Vagina (tissue), 2 donors: ENCODE measurements around the gene FAR1.

Experiments
- POLR2A ChIP-seq, 2 donors: fragments of 450-650 bp; IDR thresholded peaks; one replicate each; pipeline ENCODE4 v1.6.1; 2017; ENCODE audit warnings: antibody characterized with exemption in 2 of 2, mild to moderate bottlenecking in 2 of 2, moderate library complexity in 2 of 2
- POLR2AphosphoS5 ChIP-seq, 2 donors: sonication (generic); formaldehyde crosslinking; IDR thresholded peaks; one replicate each; pipeline ENCODE4 v1.9.0; 2017; ENCODE audit warnings: antibody characterized with exemption in 2 of 2, mild to moderate bottlenecking in 2 of 2, low read depth in 1 of 2; ENCODE audit not compliant: insufficient read depth in 1 of 2
- TF ChIP-seq, protein P1 (sequence below), 3 experiments: fragments of 450-650 bp in 2 of 3; fragments of 200-600 bp in 1 of 3; sonication (generic) in 1 of 3; IDR thresholded peaks; one replicate each; pipeline ENCODE4 v1.5.1; 2017 to 2019; ENCODE audit warnings: antibody characterized with exemption in 3 of 3, mild to moderate bottlenecking in 2 of 3, moderate library complexity in 2 of 3

DNA sequence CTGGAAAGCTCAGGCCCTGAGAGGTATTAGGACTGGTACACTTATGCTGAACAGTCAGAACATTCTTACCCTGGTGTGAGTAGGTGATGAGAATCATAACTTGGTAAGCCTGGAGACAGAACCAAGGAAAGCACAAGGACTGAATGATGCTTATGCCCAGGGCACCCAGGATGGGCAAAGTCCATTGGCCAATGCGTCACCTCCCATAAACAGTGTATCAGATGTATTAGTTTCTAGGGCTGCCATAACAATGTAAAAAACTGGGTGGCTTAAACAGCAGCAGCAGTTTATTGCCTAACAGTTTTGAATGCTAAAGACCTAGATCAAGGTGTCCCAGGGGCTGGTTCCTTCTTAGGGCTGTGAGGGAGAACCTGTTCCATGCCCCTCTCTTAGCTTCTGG is 107.0 kb downstream of the FAR1 start:
- TF ChIP-seq, protein P1, sequence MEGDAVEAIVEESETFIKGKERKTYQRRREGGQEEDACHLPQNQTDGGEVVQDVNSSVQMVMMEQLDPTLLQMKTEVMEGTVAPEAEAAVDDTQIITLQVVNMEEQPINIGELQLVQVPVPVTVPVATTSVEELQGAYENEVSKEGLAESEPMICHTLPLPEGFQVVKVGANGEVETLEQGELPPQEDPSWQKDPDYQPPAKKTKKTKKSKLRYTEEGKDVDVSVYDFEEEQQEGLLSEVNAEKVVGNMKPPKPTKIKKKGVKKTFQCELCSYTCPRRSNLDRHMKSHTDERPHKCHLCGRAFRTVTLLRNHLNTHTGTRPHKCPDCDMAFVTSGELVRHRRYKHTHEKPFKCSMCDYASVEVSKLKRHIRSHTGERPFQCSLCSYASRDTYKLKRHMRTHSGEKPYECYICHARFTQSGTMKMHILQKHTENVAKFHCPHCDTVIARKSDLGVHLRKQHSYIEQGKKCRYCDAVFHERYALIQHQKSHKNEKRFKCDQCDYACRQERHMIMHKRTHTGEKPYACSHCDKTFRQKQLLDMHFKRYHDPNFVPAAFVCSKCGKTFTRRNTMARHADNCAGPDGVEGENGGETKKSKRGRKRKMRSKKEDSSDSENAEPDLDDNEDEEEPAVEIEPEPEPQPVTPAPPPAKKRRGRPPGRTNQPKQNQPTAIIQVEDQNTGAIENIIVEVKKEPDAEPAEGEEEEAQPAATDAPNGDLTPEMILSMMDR (IDR thresholded peaks at IDR 0.05): no peak
- TF ChIP-seq POLR2AphosphoS5 (IDR thresholded peaks at IDR 0.05; ENCODE audit: insufficient read depth in 1 of 2, low read depth in 1 of 2) (no peak), POLR2A (IDR thresholded peaks at IDR 0.05) (no peak)
